Epithelial cell of proximal tubule (primary cell): Measurements from ENCODE around the gene TBX4. TPM values are rescaled to one million over a fixed set of nuclear protein-coding genes. Genes with fewer than 3 reads are reported as not detected.

Experiments
- DNase-seq: peaks from one replicate; pipeline ENCODE4 v3.0.0-alpha.2; 2011; ENCODE audit warnings: low read depth
- H3K4me3 ChIP-seq: 2 replicates; pipeline ENCODE4 v1.5.1; 2011; ENCODE audit warnings: low read depth, mild to moderate bottlenecking, low read length
- total RNA-seq: library from RNA; depleted of rRNA; stranded (reverse); fragments of >200 nt; gene quantifications from 2 replicates; pipeline ENCODE4 v1.2.3, GENCODE V29; 2015
- TF ChIP-seq, protein P1 (sequence below): conservative IDR thresholded peaks from 2 replicates; pipeline ENCODE4 v1.5.1; 2012; ENCODE audit warnings: low read depth, mild to moderate bottlenecking, low read length

TBX4 gene
- total RNA-seq, 1 donor from 2014 or later: not detected

DNA sequence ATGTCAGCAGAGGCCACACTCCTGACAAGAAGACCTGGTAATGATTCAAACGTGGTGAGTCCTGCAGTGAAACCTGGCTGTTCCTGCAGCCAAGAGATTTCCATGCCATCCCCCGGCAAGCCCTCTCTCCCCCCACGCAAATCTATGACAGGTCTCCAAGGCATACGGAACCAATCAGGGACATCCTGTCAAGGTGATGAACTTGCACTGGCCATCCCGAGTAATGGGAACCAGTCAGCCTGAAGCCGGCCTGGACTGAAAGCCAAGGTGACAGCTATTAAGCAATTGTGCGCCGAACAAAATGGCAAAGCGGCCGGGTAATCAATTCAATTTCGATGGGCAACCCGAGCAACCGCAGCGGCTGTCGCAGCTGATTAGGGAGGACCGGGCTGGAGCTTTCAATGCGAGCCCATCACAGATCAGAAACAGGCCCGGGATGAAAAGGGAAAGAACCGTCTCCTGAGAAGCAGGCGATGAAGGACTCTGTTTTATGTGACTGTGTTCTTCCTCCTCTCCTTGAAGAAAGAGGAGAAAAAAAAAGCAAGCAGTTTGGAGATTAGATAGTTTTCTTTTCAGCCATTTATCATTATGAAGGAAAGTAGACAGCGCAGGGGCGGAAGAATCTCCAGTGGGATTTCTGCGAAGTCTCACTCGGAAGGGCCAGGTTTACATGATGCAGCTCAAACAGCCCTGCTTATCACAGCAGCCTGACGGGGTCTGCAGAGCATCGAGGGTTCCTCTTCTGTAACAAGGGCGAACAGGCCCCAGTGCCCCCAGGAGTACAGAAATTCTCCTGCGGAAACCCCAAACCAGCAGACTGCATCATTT lies 35.2 kb downstream of the TBX4 start:
- TF ChIP-seq, protein P1, sequence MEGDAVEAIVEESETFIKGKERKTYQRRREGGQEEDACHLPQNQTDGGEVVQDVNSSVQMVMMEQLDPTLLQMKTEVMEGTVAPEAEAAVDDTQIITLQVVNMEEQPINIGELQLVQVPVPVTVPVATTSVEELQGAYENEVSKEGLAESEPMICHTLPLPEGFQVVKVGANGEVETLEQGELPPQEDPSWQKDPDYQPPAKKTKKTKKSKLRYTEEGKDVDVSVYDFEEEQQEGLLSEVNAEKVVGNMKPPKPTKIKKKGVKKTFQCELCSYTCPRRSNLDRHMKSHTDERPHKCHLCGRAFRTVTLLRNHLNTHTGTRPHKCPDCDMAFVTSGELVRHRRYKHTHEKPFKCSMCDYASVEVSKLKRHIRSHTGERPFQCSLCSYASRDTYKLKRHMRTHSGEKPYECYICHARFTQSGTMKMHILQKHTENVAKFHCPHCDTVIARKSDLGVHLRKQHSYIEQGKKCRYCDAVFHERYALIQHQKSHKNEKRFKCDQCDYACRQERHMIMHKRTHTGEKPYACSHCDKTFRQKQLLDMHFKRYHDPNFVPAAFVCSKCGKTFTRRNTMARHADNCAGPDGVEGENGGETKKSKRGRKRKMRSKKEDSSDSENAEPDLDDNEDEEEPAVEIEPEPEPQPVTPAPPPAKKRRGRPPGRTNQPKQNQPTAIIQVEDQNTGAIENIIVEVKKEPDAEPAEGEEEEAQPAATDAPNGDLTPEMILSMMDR: no peak
- no peak for DNase-seq
- H3K4me3 ChIP-seq: no peak overlapping the region

DNA sequence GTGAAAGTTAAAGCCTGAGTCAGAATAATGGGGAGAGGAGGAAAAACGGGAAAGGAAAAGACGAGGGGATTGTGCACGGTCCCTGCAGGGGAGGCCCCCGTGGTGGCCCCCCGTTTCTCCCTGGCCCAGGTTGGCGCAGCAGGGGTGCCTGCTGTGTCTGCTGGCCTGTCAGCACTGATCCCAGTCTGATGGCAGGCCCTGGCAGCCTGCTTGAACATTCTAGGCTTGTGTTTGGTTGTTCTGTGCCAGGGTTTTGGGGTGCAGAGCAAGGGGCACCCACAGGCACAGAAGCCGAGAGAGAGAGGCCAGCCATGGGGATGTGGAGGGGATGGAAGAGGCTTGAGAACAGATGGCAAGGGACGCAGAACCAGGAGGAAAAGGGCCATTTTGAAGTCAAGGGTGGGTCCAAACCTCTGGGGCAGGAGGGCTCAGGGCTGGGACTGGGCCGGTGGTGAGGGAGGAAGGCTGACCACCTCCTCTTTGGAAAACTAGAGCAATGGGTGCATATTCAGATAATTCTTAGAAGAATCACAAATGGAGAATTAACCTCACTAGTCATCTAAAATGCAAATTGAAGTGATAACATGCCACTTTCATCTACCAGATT lies 35.9 kb downstream of the TBX4 start:
- no peak overlapping the region for H3K4me3 ChIP-seq
- no peak for DNase-seq
- TF ChIP-seq, protein P1: no peak

DNA sequence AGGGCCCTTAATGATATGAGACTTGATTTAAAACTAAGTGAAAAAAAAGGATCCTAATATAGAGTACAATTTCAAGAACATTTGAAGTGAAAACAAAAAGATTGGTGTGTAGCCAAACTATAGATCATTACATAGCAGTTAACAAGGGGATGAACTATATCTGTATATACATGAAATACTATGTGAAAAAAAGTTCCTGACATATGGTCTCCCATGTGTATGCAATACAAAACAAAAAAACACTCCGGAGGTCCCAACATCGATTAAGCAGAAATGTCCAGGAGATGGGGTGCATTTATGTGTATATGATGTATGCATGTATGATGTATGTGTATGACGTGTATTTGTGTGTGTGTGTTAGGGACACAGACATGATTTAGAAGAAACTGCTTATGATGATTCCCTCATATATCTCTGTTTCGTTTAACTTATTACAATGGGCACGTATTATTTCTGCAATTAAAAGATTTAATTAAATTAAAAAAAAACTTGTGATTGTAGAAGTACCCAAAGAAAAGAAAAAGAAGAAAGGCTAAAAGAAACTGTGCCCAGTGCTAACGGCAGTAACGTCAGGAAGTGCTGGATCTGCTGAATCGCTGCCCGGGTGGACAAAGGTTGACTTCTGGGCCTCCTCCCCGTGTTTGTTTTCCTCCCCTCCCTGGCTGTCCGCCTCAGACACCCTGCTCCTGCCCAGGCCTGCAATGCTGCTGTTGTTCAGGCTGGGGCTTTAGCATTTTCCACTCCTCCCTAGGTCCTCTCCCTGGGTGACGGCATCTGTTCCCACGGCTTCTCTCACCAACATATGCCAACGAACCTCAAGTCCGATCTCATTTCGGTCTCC lies 36.9 kb downstream of the TBX4 start:
- TF ChIP-seq, protein P1: no peak
- DNase-seq: no peak
- no peak overlapping the region for H3K4me3 ChIP-seq

DNA sequence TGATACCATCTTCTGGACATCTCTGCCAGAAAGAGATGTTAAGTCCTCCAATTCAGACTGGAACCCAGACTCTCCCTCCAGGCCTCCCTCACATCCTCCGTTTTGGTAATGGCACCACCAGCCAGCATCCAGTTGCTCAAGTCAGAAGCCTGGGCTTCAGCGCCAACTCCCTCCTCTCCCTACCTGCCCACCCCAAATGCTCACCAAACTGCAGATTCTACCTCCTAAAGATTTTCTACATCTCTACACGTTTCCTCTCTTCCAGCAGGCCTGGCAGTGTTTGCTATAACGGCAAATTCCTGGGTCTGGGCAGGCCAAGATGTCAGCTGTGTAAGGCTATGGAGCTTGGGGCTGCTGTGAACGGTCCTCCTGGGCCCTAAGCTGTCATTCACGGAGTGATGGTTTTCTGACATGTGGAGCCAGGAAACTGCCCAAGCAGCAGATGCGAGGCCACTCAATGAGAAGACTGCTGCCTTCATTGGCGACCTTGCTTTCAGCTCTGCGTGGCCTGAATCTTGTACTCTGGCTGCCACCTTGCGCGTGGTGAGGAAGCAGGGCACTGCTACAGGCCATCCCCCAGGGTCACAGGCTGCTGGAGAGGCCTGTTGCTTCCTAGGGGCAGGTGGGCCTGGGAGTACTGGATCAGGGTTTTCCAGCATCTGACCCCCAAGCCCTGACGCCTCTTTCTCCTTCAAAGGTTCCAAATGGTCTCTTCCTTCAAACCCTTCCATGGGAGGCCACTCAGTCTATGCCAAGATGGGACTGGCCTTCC lies 37.7 kb downstream of the TBX4 start:
- no peak for DNase-seq
- TF ChIP-seq, protein P1: no peak
- no peak overlapping the region for H3K4me3 ChIP-seq

DNA sequence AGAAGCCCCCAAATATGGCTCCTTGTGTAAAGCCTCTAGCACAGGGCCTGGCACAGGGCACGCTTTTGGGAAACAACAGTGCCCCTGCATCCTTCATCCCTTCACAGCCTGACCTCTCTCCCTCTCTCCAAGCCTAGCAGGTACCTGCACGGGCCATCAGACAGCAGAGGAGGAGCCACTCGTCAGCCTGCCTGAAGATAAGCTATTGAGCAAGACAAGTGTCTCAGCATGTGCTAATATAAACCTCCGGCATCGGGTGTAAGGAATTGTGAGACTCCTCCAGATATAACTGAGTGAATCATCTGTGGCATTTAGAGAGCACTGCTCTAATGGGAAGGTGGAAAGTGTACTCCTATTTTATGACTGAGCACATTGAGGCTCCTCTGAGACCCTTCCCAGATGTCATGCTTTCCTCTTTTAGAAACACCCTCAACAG lies 38.3 kb downstream of the TBX4 start:
- TF ChIP-seq, protein P1: no peak
- no peak for DNase-seq
- H3K4me3 ChIP-seq: no peak overlapping the region

DNA sequence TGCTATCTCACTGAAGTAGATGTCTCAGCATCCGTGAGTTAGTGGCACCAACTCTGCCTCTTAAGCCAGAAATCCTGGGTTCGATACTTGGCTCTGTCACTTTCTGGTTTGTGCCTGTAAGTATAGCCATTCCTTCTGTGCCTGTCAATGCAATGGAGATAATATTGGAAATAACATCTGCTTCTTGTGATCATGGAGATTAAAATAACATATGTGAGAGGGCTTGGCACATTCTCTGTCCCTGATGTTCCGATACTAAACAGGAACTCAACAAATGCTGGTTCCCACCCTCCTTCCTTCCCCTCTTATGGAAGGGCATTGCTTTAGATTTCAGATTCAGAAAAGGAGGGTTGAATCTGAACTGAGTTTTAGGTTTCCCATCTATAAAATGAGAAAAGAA lies 39.8 kb downstream of the TBX4 start:
- TF ChIP-seq, protein P1: no peak
- DNase-seq: no peak
- no peak overlapping the region for H3K4me3 ChIP-seq
